NB4 (cell line): ENCODE measurements around the gene SLC13A4.

Source experiments
- MAX ChIP-seq: IDR thresholded peaks from 2 replicates; pipeline ENCODE4 v1.6.1; 2011; ENCODE audit warnings: low read depth, low read length
- POLR2A ChIP-seq: IDR thresholded peaks from 2 replicates; pipeline ENCODE4 v1.6.1; 2011; ENCODE audit warnings: mild to moderate bottlenecking; ENCODE audit not compliant: insufficient read length; ENCODE audit errors: extremely low read depth
- TF ChIP-seq, protein P1 (sequence below): IDR thresholded peaks from one replicate; pipeline ENCODE4 v1.5.1; 2012; ENCODE audit warnings: low read depth, low read length

DNA sequence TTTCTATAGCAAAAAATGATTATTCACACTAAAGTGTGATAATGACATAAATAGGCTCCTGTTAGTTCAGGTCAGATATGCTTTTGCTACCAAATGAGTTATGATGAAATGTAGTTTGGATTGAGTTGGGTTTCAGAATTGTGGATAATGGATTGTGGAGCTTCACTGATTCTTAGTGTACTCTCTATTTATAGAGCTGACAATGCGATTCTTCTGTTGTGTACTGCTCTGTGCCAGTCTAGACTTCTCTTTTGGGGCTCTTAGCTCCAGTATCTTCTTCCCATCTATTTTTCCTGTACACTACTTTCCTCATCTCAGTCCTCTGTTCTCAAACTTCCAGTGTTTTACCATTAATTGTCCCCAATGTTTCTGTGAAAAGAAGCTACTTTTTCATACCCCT, 58.2 kb downstream of the SLC13A4 start:
- TF ChIP-seq, protein P1, sequence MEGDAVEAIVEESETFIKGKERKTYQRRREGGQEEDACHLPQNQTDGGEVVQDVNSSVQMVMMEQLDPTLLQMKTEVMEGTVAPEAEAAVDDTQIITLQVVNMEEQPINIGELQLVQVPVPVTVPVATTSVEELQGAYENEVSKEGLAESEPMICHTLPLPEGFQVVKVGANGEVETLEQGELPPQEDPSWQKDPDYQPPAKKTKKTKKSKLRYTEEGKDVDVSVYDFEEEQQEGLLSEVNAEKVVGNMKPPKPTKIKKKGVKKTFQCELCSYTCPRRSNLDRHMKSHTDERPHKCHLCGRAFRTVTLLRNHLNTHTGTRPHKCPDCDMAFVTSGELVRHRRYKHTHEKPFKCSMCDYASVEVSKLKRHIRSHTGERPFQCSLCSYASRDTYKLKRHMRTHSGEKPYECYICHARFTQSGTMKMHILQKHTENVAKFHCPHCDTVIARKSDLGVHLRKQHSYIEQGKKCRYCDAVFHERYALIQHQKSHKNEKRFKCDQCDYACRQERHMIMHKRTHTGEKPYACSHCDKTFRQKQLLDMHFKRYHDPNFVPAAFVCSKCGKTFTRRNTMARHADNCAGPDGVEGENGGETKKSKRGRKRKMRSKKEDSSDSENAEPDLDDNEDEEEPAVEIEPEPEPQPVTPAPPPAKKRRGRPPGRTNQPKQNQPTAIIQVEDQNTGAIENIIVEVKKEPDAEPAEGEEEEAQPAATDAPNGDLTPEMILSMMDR: no peak
- TF ChIP-seq POLR2A (no peak), MAX (no peak)
